Activated CD4-positive, alpha-beta T cell treated with anti-CD3 and anti-CD28 coated beads for 24 hours (primary cell): ENCODE measurements around the gene CLPX.
"Not testable (repeated sequence)": the region's sequence is repeated elsewhere in the genome, so short reads cannot be mapped to it uniquely, and the experiment has no call there.

Experiments used
- DNase-seq, 2 donors: peaks; one replicate each; pipeline ENCODE4 v3.0.0-alpha.2; 2020; ENCODE audit warnings: low read depth in 2 of 2

CLPX gene

GRCh38 chr15:65101891-65102708 lies 83.0 kb downstream of the CLPX start:
- DNase-seq, result no peak

GRCh38 chr15:65101411-65101890 lies 83.7 kb downstream of the CLPX start:
- peak; percentile 38 to 43 for DNase-seq

GRCh38 chr15:65100442-65100841 lies 84.7 kb downstream of the CLPX start:
- DNase-seq, result no peak

- DNase-seq, result not testable (repeated sequence)
These were observed 85.3 kb downstream of the CLPX start for GRCh38 chr15:65099801-65100200.

GRCh38 chr15:65099336-65099735 lies 85.8 kb downstream of the CLPX start:
- no peak for DNase-seq
